Measurements from ENCODE around the gene APCDD1. TPM values are rescaled to one million over a fixed set of nuclear protein-coding genes. Genes with fewer than 3 reads are reported as not detected.

The APCDD1 gene
- total and polyA plus RNA-seq, 8 donors: 5.6 to 31.1 (median 16.4) TPM

GRCh38 chr18:10470429-10470828 lies 16.0 kb downstream of the APCDD1 start:
- DNase-seq (no peak), FAIRE-seq (no peak), ATAC-seq (peak in 1 of 4 donors; percentile 25)
- TF ChIP-seq, protein P1, sequence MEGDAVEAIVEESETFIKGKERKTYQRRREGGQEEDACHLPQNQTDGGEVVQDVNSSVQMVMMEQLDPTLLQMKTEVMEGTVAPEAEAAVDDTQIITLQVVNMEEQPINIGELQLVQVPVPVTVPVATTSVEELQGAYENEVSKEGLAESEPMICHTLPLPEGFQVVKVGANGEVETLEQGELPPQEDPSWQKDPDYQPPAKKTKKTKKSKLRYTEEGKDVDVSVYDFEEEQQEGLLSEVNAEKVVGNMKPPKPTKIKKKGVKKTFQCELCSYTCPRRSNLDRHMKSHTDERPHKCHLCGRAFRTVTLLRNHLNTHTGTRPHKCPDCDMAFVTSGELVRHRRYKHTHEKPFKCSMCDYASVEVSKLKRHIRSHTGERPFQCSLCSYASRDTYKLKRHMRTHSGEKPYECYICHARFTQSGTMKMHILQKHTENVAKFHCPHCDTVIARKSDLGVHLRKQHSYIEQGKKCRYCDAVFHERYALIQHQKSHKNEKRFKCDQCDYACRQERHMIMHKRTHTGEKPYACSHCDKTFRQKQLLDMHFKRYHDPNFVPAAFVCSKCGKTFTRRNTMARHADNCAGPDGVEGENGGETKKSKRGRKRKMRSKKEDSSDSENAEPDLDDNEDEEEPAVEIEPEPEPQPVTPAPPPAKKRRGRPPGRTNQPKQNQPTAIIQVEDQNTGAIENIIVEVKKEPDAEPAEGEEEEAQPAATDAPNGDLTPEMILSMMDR (IDR thresholded peaks at IDR 0.05): no peak
- 86% methylated on average over 7 of the region's 7 CpGs for WGBS, 2 donors
- no peaks in the 10 kb centered on the region for H3K9me3 ChIP-seq
- intact Hi-C loops (cut with DNase I): no loop called here
- H3K4me1 ChIP-seq: no peaks in the 10 kb centered on the region
- H3K4me3 ChIP-seq: no peak overlapping the region
- H3K27ac ChIP-seq: no peak overlapping the region
- no peaks in the 10 kb centered on the region for H3K36me3 ChIP-seq
- H3K27me3 ChIP-seq: no peaks in the 10 kb centered on the region

DNA sequence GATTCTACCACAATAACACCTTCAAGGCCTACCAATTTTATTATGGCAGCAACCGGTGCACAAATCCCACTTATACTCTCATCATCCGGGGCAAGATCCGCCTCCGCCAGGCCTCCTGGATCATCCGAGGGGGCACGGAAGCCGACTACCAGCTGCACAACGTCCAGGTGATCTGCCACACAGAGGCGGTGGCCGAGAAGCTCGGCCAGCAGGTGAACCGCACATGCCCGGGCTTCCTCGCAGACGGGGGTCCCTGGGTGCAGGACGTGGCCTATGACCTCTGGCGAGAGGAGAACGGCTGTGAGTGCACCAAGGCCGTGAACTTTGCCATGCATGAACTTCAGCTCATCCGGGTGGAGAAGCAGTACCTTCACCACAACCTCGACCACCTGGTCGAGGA lies 17.1 kb downstream of the APCDD1 start:
- ATAC-seq (no peak), DNase-seq (peak in 1 of 6 donors; percentile 44), FAIRE-seq (no peak)
- no peak overlapping the region for H3K4me3 ChIP-seq
- no peaks in the 10 kb centered on the region for H3K27me3 ChIP-seq
- peaks cover 0 to 4% (median 0%) of the 10 kb centered on the region in 3 donors for H3K4me1 ChIP-seq
- TF ChIP-seq, protein P1 (IDR thresholded peaks at IDR 0.05): no peak
- no peaks in the 10 kb centered on the region for H3K9me3 ChIP-seq
- no peak overlapping the region for H3K27ac ChIP-seq
- WGBS, 2 donors: 87 to 93% methylated on average over 22 of the region's 22 CpGs
- intact Hi-C loops (cut with DNase I): no loop called here
- no peaks in the 10 kb centered on the region for H3K36me3 ChIP-seq

- WGBS, 2 donors: 86 to 92% methylated on average over 5 of the region's 5 CpGs
- H3K4me1 ChIP-seq: peaks cover 0 to 13% (median 4%) of the 10 kb centered on the region in 3 donors
- no peaks in the 10 kb centered on the region for H3K36me3 ChIP-seq
- no peak overlapping the region for H3K4me3 ChIP-seq
- TF ChIP-seq, protein P1 (IDR thresholded peaks at IDR 0.05): no peak
- H3K27me3 ChIP-seq: no peaks in the 10 kb centered on the region
- intact Hi-C loops (cut with DNase I): no loop called here
- H3K9me3 ChIP-seq: no peaks in the 10 kb centered on the region
- DNase-seq (no peak), ATAC-seq (no peak), FAIRE-seq (no peak)
- no peak overlapping the region for H3K27ac ChIP-seq
Observed at GRCh38 chr18:10473132-10473531, 18.7 kb downstream of the APCDD1 start.

- H3K36me3 ChIP-seq: no peaks in the 10 kb centered on the region
- DNase-seq: no peak
- intact Hi-C loops (cut with DNase I): no loop called here
- ATAC-seq: no peak
- no peak overlapping the region for H3K4me3 ChIP-seq
- 90 to 95% methylated on average over 17 of the region's 17 CpGs for WGBS, 2 donors
- no peaks in the 10 kb centered on the region for H3K27me3 ChIP-seq
- H3K9me3 ChIP-seq: no peaks in the 10 kb centered on the region
- FAIRE-seq: no peak
- no peak overlapping the region for H3K27ac ChIP-seq
- H3K4me1 ChIP-seq: peaks cover 0 to 13% (median 4%) of the 10 kb centered on the region in 3 donors
- TF ChIP-seq, protein P1 (IDR thresholded peaks at IDR 0.05): no peak
Observed at GRCh38 chr18:10474309-10474708, 19.9 kb downstream of the APCDD1 start.

DNA sequence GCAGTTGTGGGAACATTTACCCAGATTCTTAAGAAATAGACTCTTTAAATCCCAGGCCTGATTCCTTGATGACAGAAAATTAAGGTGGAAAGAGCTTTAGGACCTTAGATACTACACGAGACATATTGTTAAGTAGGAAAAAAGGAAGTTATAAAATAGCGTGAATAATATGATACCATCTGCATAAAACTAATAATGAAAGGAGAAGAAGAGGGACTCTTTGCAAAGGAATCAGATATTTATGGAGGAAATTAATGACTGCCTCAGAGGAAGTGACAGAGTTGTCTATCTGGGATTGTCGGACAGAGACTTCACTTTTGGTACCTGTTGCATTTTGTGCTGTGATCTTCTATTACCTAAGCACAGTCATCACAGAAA lies 20.8 kb downstream of the APCDD1 start:
- Histone ChIP-seq H3K4me1 (peaks cover 0 to 13% (median 4%) of the 10 kb centered on the region in 3 donors), H3K36me3 (no peaks in the 10 kb centered on the region), H3K4me3 (no peak overlapping the region), H3K9me3 (no peaks in the 10 kb centered on the region), H3K27ac (no peak overlapping the region), H3K27me3 (no peaks in the 10 kb centered on the region)
- FAIRE-seq: no peak
- no peak for DNase-seq
- intact Hi-C loops (cut with DNase I): no loop called here
- TF ChIP-seq, protein P1 (IDR thresholded peaks at IDR 0.05): no peak
- WGBS, 2 donors: 94% methylated on average over 3 of the region's 3 CpGs
- no peak for ATAC-seq
